ENCODE data around the gene KLF3. TPM values are rescaled to one million over a fixed set of nuclear protein-coding genes. Genes with fewer than 3 reads are reported as not detected.

KLF3 gene
- total RNA-seq, 1 experiment from 2014 or later = 29.0 TPM

GRCh38 chr4:38667085-38667893 lies 3.3 kb downstream of the KLF3 start:
- H3K9me3 Mint-ChIP-seq = peaks cover 0 to 2% of the 10 kb centered on the region in 2 experiments; a peak in 1 of 5 replicates
- Histone ChIP-seq H4K5ac (ENCODE audit: insufficient read length, low read depth, low read length) (no peak overlapping the region), H2BK20ac (ENCODE audit: low read depth, low read length, poor library complexity, severe bottlenecking) (peak overlapping the region; percentile 100), H3K14ac (ENCODE audit: insufficient read depth, low read length) (peak overlapping the region; percentile 85; the same call in 1 of the 2 replicates), H4K20me1 (ENCODE audit: control insufficient read depth, insufficient read depth, insufficient read length) (no peaks in the 10 kb centered on the region), H4K8ac (replicated peaks; ENCODE audit: insufficient read length, low read depth, low read length) (no peak overlapping the region), H3K79me2 (ENCODE audit: insufficient read depth, low read length) (peaks cover 19% of the 10 kb centered on the region; the same call in 1 of the 2 replicates), H3K4ac (ENCODE audit: low read depth, low read length) (peak overlapping the region; percentile 74; the same call in 1 of the 2 replicates), H3K27me3 (ENCODE audit: insufficient read depth, low read length) (no peaks in the 10 kb centered on the region; the same call in 1 of the 2 replicates), H2BK5ac (ENCODE audit: insufficient read length, low read length) (peak overlapping the region; percentile 23), H2BK12ac (ENCODE audit: insufficient read length, low read depth, low read length) (peak overlapping the region; percentile 15), H3K79me1 (ENCODE audit: insufficient read depth, low read depth, low read length, poor library complexity, severe bottlenecking) (peaks cover 6% of the 10 kb centered on the region), H2AFZ (ENCODE audit: low read length) (no peak overlapping the region), H3K18ac (ENCODE audit: insufficient read length, low read depth, low read length) (peak overlapping the region; percentile 84), H3K9me3 (ENCODE audit: control insufficient read depth, low read depth, low read length) (no peaks in the 10 kb centered on the region), H2AK5ac (ENCODE audit: insufficient read length, low read length) (peak overlapping the region; percentile 43), H4K91ac (ENCODE audit: insufficient read length, low read depth, low read length) (no peak overlapping the region), H3K9ac (ENCODE audit: extremely low read depth, insufficient read length, low read length) (peak overlapping the region; percentile 55), H3T11ph (ENCODE audit: low read length) (peak overlapping the region; percentile 99), H3K23me2 (ENCODE audit: insufficient read length, low read depth, low read length, poor library complexity, severe bottlenecking) (peaks cover 10% of the 10 kb centered on the region), H3K4me2 (ENCODE audit: insufficient read depth, insufficient read length, low read length) (peak overlapping the region; percentile 64), H3K23ac (ENCODE audit: insufficient read length, low read depth, low read length) (no peak overlapping the region), H2BK120ac (ENCODE audit: low read depth, low read length, poor library complexity, severe bottlenecking) (peak overlapping the region; percentile 97), H3K4me1 (ENCODE audit: insufficient read depth, low read length) (peaks cover 4% of the 10 kb centered on the region; the same call in 1 of the 2 replicates), H2BK15ac (ENCODE audit: low read depth, low read length) (no peak overlapping the region), H3K56ac (ENCODE audit: insufficient read length, low read depth, low read length) (no peak overlapping the region), H3K27ac (ENCODE audit: insufficient read length, low read depth, low read length) (peak overlapping the region; percentile 97)
- H3K4me1 Mint-ChIP-seq = peaks cover 63 to 74% of the 10 kb centered on the region in 2 experiments
- peak; percentile 93 for DNase-seq
- no CpG with 5 or more reads among the region's 11 CpGs for whole genome bisulfite sequencing (ENCODE audit: extremely low coverage, insufficient read length, low lambda C conversion rate)
- peaks cover 5% of the 10 kb centered on the region for H3K27me3 Mint-ChIP-seq (ENCODE audit: low read depth)
- H3K27ac Mint-ChIP-seq = peak overlapping the region; percentile 95 to 99 (median 98)
- TF ChIP-seq CTCF (conservative IDR thresholded peaks at IDR 0.05) = no peak
- peaks cover 0 to 6% (median 3%) of the 10 kb centered on the region in 3 experiments; a peak in 5 of 7 replicates for H3K36me3 Mint-ChIP-seq (ENCODE audit: insufficient read depth in 1 of 3, low read depth in 3 of 3)
- H3K4me3 Mint-ChIP-seq = peak overlapping the region; percentile 95 to 98
